ENCODE measurements around the gene ABCB9.
"Not testable (repeated sequence)": the region's sequence is repeated elsewhere in the genome, so short reads cannot be mapped to it uniquely, and the experiment has no call there.

The ABCB9 gene

DNA sequence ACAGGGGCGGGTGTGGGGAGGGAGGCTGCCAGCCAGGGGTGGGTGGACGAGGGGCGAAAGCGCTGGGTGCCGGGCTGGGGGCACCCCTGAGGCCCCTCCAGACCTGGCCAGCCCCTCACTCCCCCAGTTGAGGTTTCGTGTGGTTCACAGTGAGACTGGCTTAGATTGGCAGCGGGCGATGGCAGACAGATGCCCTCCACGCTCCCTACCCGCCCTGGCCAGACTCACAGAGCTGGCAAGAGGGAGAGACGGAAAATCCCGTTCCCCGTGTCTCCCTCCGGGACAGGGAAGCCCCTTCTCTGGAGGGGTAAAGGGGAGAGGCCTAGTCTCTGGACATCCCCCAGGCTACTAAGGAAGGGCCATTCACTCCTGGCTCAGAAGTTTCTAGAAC lies 37.1 kb downstream of the ABCB9 start:
- no peak for DNase-seq

- DNase-seq: no peak
Measured at GRCh38 chr12:122928404-122929147, 37.7 kb downstream of the ABCB9 start.

GRCh38 chr12:122927756-122928403 lies 38.4 kb downstream of the ABCB9 start:
- DNase-seq: no peak

DNA sequence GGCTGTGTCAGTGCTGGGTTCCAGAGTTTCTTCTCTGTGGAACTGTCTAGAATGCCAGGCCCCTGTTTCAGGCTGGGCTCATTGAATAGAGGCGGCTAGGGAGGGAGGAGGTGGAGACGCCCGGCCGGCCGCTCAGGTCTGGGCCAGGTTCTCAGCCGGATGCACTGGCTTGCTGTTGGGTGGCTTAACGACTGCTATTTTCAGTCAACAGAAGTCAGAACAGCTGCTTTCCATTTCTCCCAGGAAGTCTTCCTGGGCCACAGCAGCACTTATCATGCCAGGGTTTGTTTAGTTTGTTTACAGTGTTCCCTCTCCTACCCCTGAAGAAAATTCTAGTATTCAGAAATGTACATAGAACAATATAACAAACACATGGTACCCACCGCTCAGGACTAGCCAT lies 44.3 kb downstream of the ABCB9 start:
- no peak for DNase-seq

- DNase-seq: no peak
Measured at GRCh38 chr12:122920687-122921086, 45.6 kb downstream of the ABCB9 start.

DNA sequence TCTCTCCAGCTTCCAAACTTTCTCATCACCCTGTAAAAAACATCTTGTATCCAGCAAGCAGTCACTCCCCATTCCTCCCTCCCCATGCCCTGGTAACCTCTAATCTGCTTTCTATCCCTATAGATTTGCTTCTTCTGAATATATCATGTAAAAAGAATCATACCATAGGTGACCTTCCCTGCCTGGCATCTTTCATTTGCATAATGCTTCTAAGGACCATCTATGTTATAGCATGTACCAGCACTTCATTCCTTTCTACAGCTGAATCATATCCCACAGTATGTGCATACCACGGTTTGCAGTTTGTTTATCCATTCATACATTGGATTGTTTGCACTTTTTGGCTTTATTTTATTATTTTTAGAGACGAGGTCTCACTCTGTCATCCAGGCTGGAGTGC lies 47.4 kb downstream of the ABCB9 start:
- DNase-seq: no peak

DNA sequence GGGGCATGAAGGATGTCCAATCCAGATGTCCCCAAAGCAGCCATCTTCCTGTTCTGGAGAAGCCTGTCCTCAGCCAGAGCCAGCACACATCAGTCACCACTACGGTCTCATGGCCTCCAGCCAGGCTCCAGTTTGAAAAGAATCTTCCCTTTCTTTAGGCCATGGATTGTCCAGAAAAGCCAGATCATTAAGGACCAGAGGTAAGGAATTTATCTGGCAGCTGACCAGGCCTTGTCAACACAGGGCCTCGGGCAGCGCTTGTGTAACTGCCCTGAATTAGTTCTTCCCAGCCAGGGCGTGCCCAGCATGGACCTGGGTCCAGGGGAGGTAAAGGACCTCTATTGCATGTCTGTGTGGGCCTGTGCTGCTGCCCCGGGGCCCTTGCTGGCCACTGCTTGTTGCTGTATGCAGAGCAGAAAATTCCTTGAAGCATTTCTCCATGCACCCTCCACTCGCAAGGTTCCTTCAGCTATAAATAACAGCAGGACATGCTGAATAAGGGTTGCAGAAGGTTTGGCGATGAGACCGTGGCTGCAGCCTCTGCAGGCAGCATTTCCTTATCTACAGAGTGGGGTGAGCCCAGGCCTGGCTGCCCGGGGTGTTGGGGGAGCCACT lies 48.6 kb downstream of the ABCB9 start:
- no peak for DNase-seq

DNA sequence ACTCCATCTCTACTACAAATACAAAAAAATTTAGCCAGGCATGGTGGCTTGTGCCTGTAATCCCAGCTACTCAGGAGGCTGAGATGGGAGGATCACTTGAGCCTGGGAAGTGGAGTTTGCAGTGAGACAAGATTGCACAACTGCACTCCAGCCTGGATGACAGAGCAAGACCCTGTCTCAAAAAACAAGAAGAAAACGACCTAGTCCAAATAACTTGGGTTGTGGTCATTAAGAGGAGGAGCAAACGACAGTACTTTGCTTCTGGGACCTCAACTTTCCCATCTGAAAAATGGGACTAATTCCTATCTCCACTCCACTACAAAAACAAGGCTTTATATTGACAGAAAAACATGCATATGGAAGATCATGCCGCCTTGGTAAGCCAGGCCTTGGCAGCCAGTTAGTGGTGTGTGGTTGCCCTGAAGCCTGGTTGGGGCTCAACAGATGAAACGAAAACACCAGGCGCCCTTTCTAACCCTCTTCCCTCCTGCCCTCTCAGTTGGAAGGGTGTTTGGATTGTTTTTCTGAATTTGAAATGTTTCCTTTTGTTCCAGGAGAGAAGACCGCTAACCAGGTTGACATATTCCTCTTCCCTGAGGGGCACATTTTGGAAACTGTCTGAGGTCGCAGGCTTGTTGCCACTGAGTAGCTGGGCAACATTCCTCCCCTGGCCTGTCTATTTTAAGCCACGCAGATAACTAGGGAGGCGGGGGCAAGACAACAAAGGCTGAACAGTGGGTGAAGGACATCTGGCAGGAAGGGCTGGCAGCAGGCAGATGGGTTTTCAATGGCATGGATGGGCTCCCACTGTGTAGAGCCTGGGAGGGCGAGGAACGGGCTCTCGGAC lies 56.6 kb downstream of the ABCB9 start:
- DNase-seq: no peak

GRCh38 chr12:122908915-122909314 lies 57.3 kb downstream of the ABCB9 start:
- DNase-seq: no peak

GRCh38 chr12:122905258-122905657 lies 61.0 kb downstream of the ABCB9 start:
- not testable (repeated sequence) for DNase-seq

GRCh38 chr12:122903693-122904034 lies 62.6 kb downstream of the ABCB9 start:
- no peak for DNase-seq

DNA sequence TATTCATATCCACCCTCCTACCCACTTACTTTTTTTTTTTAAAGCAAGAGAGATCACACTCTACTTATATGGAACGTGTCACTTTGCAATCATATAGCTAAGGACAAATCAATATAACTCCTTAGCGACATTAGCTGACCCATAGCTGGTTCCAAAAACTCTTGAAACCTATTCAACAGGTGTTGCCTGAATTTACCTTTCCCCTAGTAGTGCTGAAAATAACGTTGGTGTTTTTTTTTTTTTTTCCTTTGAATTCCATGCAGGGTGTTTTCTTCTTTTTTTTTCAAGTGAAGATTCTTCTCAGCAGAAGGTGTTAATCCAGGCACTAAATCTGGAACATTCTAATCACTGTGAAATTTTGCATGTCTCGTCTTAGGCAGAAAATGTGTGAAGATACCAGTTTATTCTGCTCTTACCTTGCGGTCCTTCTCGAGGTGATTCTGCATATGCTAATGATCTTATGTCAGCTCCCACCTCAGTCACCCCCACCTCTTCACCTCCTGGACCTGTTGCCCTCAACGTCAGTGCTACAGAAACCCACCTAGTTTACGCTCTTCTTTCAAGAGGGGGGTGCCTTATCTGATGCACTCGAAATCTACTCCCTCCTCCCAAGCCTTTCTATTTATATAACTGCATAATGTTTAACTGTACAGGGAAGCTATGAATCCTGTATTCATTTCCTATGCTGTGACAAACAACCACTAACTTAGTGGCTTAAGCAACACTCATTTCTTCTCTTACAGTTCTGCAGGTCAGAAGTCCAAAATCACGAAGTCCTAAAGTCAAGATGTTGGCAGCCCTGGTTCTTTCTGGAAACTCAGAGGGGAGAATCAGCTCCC lies 63.2 kb downstream of the ABCB9 start:
- DNase-seq: no peak

GRCh38 chr12:122899887-122900286 lies 66.4 kb downstream of the ABCB9 start:
- no peak for DNase-seq

GRCh38 chr12:122896662-122897061 lies 69.6 kb downstream of the ABCB9 start:
- no peak for DNase-seq

DNA sequence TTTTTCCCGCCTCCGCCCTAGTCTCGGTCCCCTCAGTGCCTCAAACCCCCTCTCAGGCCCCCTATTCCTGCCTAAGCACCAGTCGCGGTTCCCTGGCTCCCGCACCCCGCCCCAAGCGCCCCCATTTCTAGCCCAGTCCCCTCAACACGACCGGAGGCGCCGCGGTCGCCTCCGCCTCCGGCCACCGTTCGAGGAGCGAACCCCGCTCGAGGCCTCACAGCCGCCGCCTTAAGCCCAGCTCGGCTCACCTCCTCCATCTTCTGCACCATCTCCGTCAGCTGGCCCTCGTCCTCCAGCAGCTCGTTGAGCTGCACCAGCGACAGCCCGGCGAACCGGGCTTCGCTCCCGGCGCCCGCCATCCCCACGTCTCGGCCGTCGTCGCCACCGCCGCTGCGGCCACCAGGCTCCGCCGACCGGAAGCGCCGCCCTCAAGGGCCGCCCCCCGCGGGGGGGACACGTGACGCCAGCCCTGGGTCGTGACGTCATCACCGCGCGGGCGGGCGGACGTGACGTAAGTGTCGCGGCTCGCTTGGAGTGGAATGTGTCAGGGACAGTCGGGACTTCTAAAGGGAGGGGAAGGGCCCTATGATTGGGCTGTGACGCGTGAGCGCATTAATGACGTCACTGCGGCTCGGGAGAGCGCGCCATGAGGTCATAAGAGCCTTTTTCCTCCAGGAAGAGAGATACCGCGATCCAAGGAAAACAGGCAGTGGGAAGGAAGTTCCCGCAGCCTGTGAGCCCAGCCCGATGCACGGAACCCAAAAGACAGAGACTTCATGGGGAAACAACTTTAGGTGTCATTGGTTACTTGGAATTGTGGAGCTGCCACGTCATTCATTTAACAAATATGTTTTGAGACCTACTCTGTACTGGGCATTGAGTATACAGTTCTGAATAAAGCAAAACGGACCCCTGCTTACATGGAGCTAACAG lies 70.3 kb downstream of the ABCB9 start, which contains the start of gene VPS37B:
VPS37B (minus strand) TSS at position 421 of the 933 bp plus-strand sequence; CDS start at position 359, 62 bp downstream.
- peak; percentile 62 to 79 (median 77) for DNase-seq

DNA sequence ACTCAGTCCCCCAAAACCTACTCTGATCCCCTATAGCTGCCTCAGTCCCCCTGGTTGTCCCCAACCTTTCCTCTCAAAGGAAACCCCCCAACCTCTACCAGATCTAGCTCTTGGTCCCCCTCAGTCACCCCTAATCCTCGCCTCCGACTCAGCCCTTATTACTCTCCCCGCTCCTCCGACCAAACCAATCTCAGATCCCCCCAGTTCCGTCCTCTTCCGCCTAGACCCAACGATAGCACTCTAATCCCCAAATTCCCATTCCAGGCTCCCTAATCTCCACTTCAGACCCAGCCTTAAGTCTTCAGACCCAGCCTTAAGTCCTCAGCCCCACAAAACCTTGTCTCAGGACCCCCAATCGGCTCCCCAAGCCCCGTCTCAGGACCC lies 71.0 kb downstream of the ABCB9 start:
- DNase-seq: no peak

DNA sequence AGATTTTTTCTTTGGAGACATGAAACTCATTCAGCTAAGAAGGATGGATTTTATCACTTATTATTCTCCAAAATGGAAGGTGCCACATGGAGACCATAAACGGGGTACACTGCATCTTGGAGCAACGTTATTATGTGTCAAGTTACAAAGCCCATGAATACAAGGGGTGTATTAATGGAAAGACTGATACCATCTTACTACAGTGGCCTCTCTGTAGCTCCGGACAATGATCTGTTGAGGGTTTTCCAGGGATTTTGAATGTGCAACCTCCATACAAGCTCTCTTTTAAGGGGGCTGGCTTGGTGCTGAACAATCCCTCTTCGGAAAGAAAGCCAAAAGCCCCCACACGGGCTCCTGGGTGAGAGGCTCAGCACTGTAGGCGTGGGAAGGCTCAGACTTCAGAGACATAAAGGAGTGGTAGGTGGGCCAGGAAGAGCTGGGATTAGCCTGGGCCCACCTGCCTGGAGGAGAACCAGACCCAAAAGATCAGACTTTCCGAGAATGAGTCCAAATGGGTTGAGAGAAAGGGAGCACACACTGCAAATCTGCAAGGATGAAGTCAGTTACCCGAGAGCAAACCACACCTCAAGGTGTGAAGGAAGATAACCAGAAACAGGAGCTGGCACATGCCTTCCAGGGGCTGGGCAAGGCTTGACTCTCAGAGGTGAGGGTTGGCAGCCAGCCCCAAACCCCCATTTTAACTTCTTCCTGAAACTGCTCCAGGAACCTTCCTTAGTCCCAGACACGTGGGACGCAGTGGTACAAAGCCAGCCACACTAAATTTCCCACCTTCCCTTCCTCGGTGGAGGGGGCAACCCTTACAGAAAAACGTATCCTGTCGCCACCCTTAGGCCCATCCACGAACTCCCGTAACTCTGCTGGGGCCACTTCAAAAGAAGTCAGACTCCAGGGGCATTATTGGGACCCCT lies 71.8 kb downstream of the ABCB9 start:
- DNase-seq: no peak

GRCh38 chr12:122893208-122894153 lies 72.8 kb downstream of the ABCB9 start:
- DNase-seq: no peak

DNA sequence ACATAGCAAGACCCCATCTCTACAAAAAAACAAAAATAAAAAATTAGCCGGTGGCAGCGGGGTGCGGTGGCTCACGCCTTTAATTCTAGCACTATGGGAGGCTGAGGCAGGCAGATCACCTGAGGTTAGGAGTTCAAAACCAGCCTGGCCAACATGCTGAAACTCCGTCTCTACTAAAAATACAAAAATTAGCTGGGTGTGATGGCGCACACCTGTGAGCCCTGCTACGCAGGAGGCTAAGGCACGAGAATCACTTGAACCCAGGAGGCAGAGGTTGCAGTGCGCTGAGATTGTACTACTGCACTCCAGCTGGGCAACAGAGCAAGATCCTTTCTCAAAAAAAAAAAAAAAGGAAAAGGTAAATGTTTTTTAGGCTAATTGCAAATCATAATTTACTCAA lies 73.5 kb downstream of the ABCB9 start:
- DNase-seq: not testable (repeated sequence)
